Adrenal gland (tissue), 12 donors: ENCODE data around the gene SMCO4. TPM values are rescaled to one million over a fixed set of nuclear protein-coding genes. Genes with fewer than 3 reads are reported as not detected.

ENCODE experiments used
- DNase-seq, 7 donors: peaks; one replicate each; pipeline ENCODE4 v3.0.0-alpha.2; 2019 to 2020
- H3K27ac ChIP-seq, 5 donors: fragments of 200-600 bp; sonication (generic) in 4 of 5; 1 replicate in 3 of 5; 2 replicates in 2 of 5; pipeline versions ENCODE4 v1.5.1 to v1.8.0; 2016 to 2020; ENCODE audit warnings: mild to moderate bottlenecking in 1 of 5
- H3K27me3 ChIP-seq: fragments of 200-600 bp; 2 replicates; pipeline ENCODE4 v1.8.0; 2021
- H3K36me3 ChIP-seq, 2 donors: fragments of 200-600 bp; replicated peaks in 1 of 2; 1 replicate in 1 of 2; 2 replicates in 1 of 2; pipeline versions ENCODE4 v1.5.1 to v1.8.0; 2018 to 2022
- H3K4me1 ChIP-seq, 2 donors: fragments of 200-600 bp; replicated peaks in 1 of 2; 1 replicate in 1 of 2; 2 replicates in 1 of 2; pipeline versions ENCODE4 v1.5.1 to v1.8.0; 2018 to 2021
- H3K4me3 ChIP-seq, 4 donors: fragments of 200-600 bp; sonication (generic) in 3 of 4; one replicate each; pipeline ENCODE4 v1.5.1; 2016 to 2018
- H3K9me3 ChIP-seq, 3 donors: fragments of 200-600 bp; sonication (generic) in 1 of 3; replicated peaks in 1 of 3; 1 replicate in 2 of 3; 2 replicates in 1 of 3; pipeline versions ENCODE4 v1.5.1 to v1.8.0; 2016 to 2021
- CTCF ChIP-seq, 6 experiments: fragments of 450-650 bp in 4 of 6; fragments of 200-600 bp in 2 of 6; sonication (generic) in 1 of 6; IDR thresholded peaks; 1 replicate in 5 of 6; 2 replicates in 1 of 6; pipeline versions ENCODE4 v1.5.1 to v1.8.0; 2016 to 2021; ENCODE audit warnings: antibody characterized with exemption in 6 of 6, mild to moderate bottlenecking in 2 of 6, moderate library complexity in 1 of 6
- POLR2A ChIP-seq, 2 donors: fragments of 450-650 bp; IDR thresholded peaks; one replicate each; pipeline ENCODE4 v1.6.1; 2017; ENCODE audit warnings: antibody characterized with exemption in 2 of 2, mild to moderate bottlenecking in 2 of 2, moderate library complexity in 1 of 2
- WGBS, 4 donors: extraction: QIAGEN DNeasy Blood & Tissue Kit in 2 of 4; methylation state at CpG; one replicate each; pipeline versions ENCODE4 v1.1.5 to v1.1.7; 2013 to 2017; 5-methylcytosine and 5-hydroxymethylcytosine counted together
- intact Hi-C, 2 donors: fragments of 100-400 bp; cut with DNase I; formaldehyde crosslinking; loops; one replicate each; pipeline versions ENCODE4 v1.14.1 to v1.15.0; 2022 to 2023
- polyA plus RNA-seq, 3 donors: library from polyadenylated mRNA; stranded (reverse); fragments of 200-250 nt in 2 of 3; fragments of 350-450 nt in 1 of 3; fragmentation: Illumina TruSeq in 1 of 3; extraction: RNeasy Lipid Tissue Mini Kit (QIAGEN cat#74804) in 1 of 3; gene quantifications; one replicate each; pipeline ENCODE4 v1.2.3, GENCODE V29; 2013 to 2014
- total RNA-seq, 9 donors: library from RNA; depleted of rRNA in 4 of 9; stranded (reverse); fragments of >200 nt in 4 of 9; fragments of 120-200 nt in 1 of 9; fragmentation: NEBNext Ultra II Directional in 1 of 9; extraction: Animal tissue kit (Norgen Biotek cat#: 25700) in 1 of 9; gene quantifications; one replicate each; pipeline versions ENCODE4 v1.1.0 to v1.2.4, GENCODE V29; 2013 to 2023
- donor health status: healthy with polysubstance abuse.
- donor health status: Bipolar disorder and iron deficiency.
- donor health status: DM: yes; HTN: yes; CAD: no.
- donor health status: DM: no; HTN: no; CAD: no.
- donor health status: DM: no; HTN: no; CAD: no.
- donor health status: DM: yes; HTN: yes; CAD: no.

The SMCO4 gene
- total and polyA plus RNA-seq, 12 donors, result 23.2 to 108 (median 73.2) TPM

- Histone ChIP-seq H3K36me3 (no peaks in the 10 kb centered on the region), H3K9me3 (no peaks in the 10 kb centered on the region), H3K4me1 (no peaks in the 10 kb centered on the region), H3K4me3 (no peak overlapping the region), H3K27me3 (no peaks in the 10 kb centered on the region), H3K27ac (no peak overlapping the region)
- TF ChIP-seq CTCF (IDR thresholded peaks at IDR 0.05) (no peak), POLR2A (IDR thresholded peaks at IDR 0.05) (no peak)
- WGBS, 4 donors, result 84 to 96% (median 93%) methylated on average over 7 to 8 of the region's 8 CpGs
- DNase-seq, result no peak
- intact Hi-C loops, result no loop called here
Observed at GRCh38 chr11:93493252-93493897, 49.8 kb downstream of the SMCO4 start.

- intact Hi-C loops, result no loop called here
- WGBS, 4 donors, result 92 to 97% (median 94%) methylated on average over 8 of the region's 8 CpGs
- TF ChIP-seq POLR2A (IDR thresholded peaks at IDR 0.05) (no peak), CTCF (IDR thresholded peaks at IDR 0.05) (no peak)
- H3K9me3 ChIP-seq, result no peaks in the 10 kb centered on the region
- no peak overlapping the region for H3K27ac ChIP-seq
- no peaks in the 10 kb centered on the region for H3K27me3 ChIP-seq
- H3K4me1 ChIP-seq, result peaks cover 0 to under 1% of the 10 kb centered on the region in 2 donors
- no peaks in the 10 kb centered on the region for H3K36me3 ChIP-seq
- no peak for DNase-seq
- H3K4me3 ChIP-seq, result no peak overlapping the region
Observed at GRCh38 chr11:93492464-93493251, 50.5 kb downstream of the SMCO4 start.

- Histone ChIP-seq H3K4me3 (no peak overlapping the region), H3K27me3 (no peaks in the 10 kb centered on the region), H3K27ac (no peak overlapping the region), H3K4me1 (peaks cover 4 to 8% of the 10 kb centered on the region in 2 donors), H3K9me3 (no peaks in the 10 kb centered on the region), H3K36me3 (no peaks in the 10 kb centered on the region)
- no peak for TF ChIP-seq POLR2A (IDR thresholded peaks at IDR 0.05)
- no peak for TF ChIP-seq CTCF (IDR thresholded peaks at IDR 0.05)
- intact Hi-C loops, result no loop called here
- WGBS, 4 donors, result 86 to 92% (median 89%) methylated on average over 5 of the region's 5 CpGs
- DNase-seq, result no peak
Observed at GRCh38 chr11:93491973-93492372, 51.2 kb downstream of the SMCO4 start.

- DNase-seq, result no peak
- intact Hi-C loops, result no loop called here
- no peaks in the 10 kb centered on the region for H3K36me3 ChIP-seq
- H3K4me1 ChIP-seq, result peaks cover 10 to 13% of the 10 kb centered on the region in 2 donors
- no peaks in the 10 kb centered on the region for H3K9me3 ChIP-seq
- no peak overlapping the region for H3K27ac ChIP-seq
- H3K4me3 ChIP-seq, result no peak overlapping the region
- H3K27me3 ChIP-seq, result no peaks in the 10 kb centered on the region
- 78 to 85% (median 78%) methylated on average over 5 of the region's 5 CpGs for WGBS, 4 donors
- TF ChIP-seq CTCF (IDR thresholded peaks at IDR 0.05), result no peak
- no peak for TF ChIP-seq POLR2A (IDR thresholded peaks at IDR 0.05)
Observed at GRCh38 chr11:93490996-93491618, 52.1 kb downstream of the SMCO4 start.
